HEK293 (cell line): ENCODE results near the gene MVK.

Source experiments
- CTCF ChIA-PET: fragments of 350-600 bp; formaldehyde crosslinking; extraction: SDS; loops from one replicate; lab custom pipeline; 2021; ENCODE audit warnings: antibody characterized with exemption; lab: Yijun Ruan, JAX
- POLR2A ChIA-PET: fragments of 300-600 bp; formaldehyde crosslinking; extraction: SDS; loops from one replicate; lab custom pipeline; 2020; ENCODE audit warnings: antibody characterized with exemption, inconsistent platforms; lab: Yijun Ruan, JAX
- H3K27ac ChIP-seq: fragments of 200-500 bp; sonication (Bioruptor generic); 2 replicates; pipeline ENCODE4 v1.5.1; 2014; ENCODE audit warnings: low read depth, low read length, control low read depth, inconsistent platforms; ENCODE audit errors: extremely low read depth
- H3K36me3 ChIP-seq, 2 experiments: fragments of 200-500 bp in 1 of 2; sonication (Bioruptor generic) in 1 of 2; 1 replicate in 1 of 2; 2 replicates in 1 of 2; pipeline ENCODE4 v1.5.1; 2014 to 2017; ENCODE audit warnings: inconsistent platforms in 2 of 2, low read length in 2 of 2; ENCODE audit not compliant: control insufficient read depth in 2 of 2, insufficient read depth in 1 of 2
- H3K4me1 ChIP-seq: fragments of 200-500 bp; sonication (Bioruptor generic); 2 replicates; pipeline ENCODE4 v1.5.1; 2014; ENCODE audit warnings: mild to moderate bottlenecking, low read length, inconsistent platforms; ENCODE audit not compliant: control insufficient read depth, insufficient read depth
- H3K4me3 ChIP-seq: 2 replicates; pipeline ENCODE4 v1.5.1; 2011; ENCODE audit warnings: low read depth, mild to moderate bottlenecking, control low read depth, low read length, moderate library complexity
- H3K9me3 ChIP-seq: fragments of 200-500 bp; sonication (Bioruptor generic); 2 replicates; pipeline ENCODE4 v1.5.1; 2014; ENCODE audit warnings: low read depth, low read length, inconsistent platforms; ENCODE audit not compliant: control insufficient read depth, insufficient read depth
- EGR2 ChIP-seq: fragments of 450-650 bp; formaldehyde crosslinking; IDR thresholded peaks from 2 replicates; pipeline ENCODE4 v1.5.1; 2016; ENCODE audit warnings: low read depth, missing biosample characterization, missing genetic modification characterization
- HOXD13 ChIP-seq: sonication (generic); formaldehyde crosslinking; IDR thresholded peaks from 2 replicates; pipeline ENCODE4 v1.8.0; 2022; ENCODE audit warnings: missing genetic modification reagents, borderline replicate concordance
- SETDB1 ChIP-seq: IDR thresholded peaks from one replicate; pipeline ENCODE4 v1.6.1; 2017; ENCODE audit warnings: mild to moderate bottlenecking, low read length, moderate library complexity, mixed read lengths; ENCODE audit not compliant: insufficient read length
- YY1 ChIP-seq: fragments of 450-650 bp; formaldehyde crosslinking; IDR thresholded peaks from 2 replicates; pipeline ENCODE4 v1.5.1; 2018; ENCODE audit warnings: missing biosample characterization, missing genetic modification characterization
- ZBTB1 ChIP-seq: fragments of 450-650 bp; formaldehyde crosslinking; IDR thresholded peaks from 2 replicates; pipeline ENCODE4 v1.5.1; 2016; ENCODE audit warnings: missing biosample characterization, missing genetic modification characterization
- ZIC2 ChIP-seq: fragments of 450-650 bp; formaldehyde crosslinking; IDR thresholded peaks from 2 replicates; pipeline ENCODE4 v1.5.1; 2016; ENCODE audit warnings: missing biosample characterization, missing genetic modification characterization
- ZNF335 ChIP-seq: fragments of 450-650 bp; formaldehyde crosslinking; conservative IDR thresholded peaks from 2 replicates; pipeline ENCODE4 v1.5.1; 2016; ENCODE audit warnings: missing biosample characterization, missing genetic modification characterization
- ZNF473 ChIP-seq: fragments of 450-650 bp; formaldehyde crosslinking; IDR thresholded peaks from 2 replicates; pipeline ENCODE4 v1.5.1; 2017; ENCODE audit warnings: missing biosample characterization, missing genetic modification characterization
- ZNF560 ChIP-seq: fragments of 450-650 bp; formaldehyde crosslinking; IDR thresholded peaks from 2 replicates; pipeline ENCODE4 v1.5.1; 2017; ENCODE audit warnings: missing biosample characterization, missing genetic modification characterization, borderline replicate concordance
- ZNF654 ChIP-seq: fragments of 450-650 bp; formaldehyde crosslinking; IDR thresholded peaks from 2 replicates; pipeline ENCODE4 v1.5.1; 2016; ENCODE audit warnings: low read depth, missing biosample characterization, missing genetic modification characterization
- TF ChIP-seq, protein P1 (sequence below): fragments of 450-650 bp; formaldehyde crosslinking; IDR thresholded peaks from 2 replicates; pipeline ENCODE4 v1.5.1; 2016; ENCODE audit warnings: missing biosample characterization, missing genetic modification characterization
- TF ChIP-seq, protein P2 (sequence below): fragments of 450-650 bp; formaldehyde crosslinking; IDR thresholded peaks from 2 replicates; pipeline ENCODE4 v1.5.1; 2016; ENCODE audit warnings: missing biosample characterization, missing genetic modification characterization
- TF ChIP-seq, protein P3 (sequence below): fragments of 450-650 bp; formaldehyde crosslinking; conservative IDR thresholded peaks from 2 replicates; pipeline ENCODE4 v1.5.1; 2016; ENCODE audit warnings: low read depth, missing biosample characterization, missing genetic modification characterization

Gene MVK

DNA sequence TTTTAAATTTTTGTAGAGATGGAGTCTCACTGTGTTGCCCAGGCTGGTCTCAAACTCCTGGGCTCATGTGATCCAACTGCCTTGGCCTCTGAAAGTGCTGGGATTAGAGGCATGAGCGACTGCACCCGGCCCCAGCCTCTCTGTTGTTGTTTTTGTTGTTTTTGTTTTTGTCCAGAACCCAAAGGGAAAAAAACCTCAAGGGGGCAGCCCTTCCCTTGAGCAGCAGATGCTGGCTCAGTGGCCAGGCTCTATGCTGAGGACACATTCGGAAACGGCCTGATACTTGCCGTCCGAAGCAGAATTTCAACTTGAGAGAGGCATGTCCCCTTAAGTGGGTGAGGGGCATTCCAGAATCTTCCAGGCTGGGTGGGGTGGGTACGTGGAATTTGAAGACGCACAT is 6.7 kb downstream of the MVK start:
- no peaks in the 10 kb centered on the region for H3K4me1 ChIP-seq
- POLR2A ChIA-PET: no interaction called here
- H3K9me3 ChIP-seq: no peaks in the 10 kb centered on the region
- CTCF ChIA-PET: interaction anchor here (2.2 kb wide), 1 partner anchor 17 kb away, joined by 5 read pairs; no protein-coding TSS in a partner anchor
- no peak for TF ChIP-seq ZNF560
- no peak overlapping the region for H3K4me3 ChIP-seq
- no peak overlapping the region for H3K27ac ChIP-seq
- H3K36me3 ChIP-seq: peaks cover 4 to 64% of the 10 kb centered on the region in 2 experiments

DNA sequence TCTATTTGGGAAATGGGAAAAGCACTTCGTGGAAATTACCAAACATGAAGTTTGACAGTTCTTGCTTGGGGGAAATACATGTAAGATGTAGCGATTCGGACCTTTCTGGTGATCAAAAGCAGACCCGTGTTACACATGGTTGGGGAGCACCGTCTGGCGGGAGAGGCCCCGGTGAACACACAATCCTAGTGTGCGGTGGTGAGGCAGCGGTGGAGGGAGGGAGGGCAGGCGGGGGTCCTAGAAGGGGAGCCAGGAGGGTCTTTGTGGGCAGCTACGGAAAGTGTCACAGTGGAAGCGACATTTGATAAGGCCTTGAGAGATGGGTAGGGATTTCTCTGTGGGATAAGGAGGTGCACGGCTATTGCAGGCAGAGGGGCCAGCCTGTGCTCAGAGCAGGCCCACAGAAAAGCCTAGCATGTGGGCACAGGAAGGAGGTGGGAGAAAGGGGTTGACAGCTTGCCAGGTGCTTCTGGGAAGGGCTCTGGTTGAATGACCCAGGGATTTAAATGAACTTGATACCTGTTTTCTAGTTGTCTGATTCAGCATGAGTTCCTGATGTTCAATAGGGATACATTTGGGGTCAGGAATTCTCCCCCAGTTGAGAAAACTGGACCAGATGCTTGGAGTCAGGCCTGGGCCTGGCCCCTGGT is 7.2 kb downstream of the MVK start:
- H3K27ac ChIP-seq: no peak overlapping the region
- TF ChIP-seq YY1 (tag by site-specific recombination) (no peak), ZBTB1 (tag by site-specific recombination) (no peak), HOXD13 (no peak), ZNF473 (no peak), EGR2 (tag by site-specific recombination) (no peak), ZNF654 (no peak)
- TF ChIP-seq, protein P1, sequence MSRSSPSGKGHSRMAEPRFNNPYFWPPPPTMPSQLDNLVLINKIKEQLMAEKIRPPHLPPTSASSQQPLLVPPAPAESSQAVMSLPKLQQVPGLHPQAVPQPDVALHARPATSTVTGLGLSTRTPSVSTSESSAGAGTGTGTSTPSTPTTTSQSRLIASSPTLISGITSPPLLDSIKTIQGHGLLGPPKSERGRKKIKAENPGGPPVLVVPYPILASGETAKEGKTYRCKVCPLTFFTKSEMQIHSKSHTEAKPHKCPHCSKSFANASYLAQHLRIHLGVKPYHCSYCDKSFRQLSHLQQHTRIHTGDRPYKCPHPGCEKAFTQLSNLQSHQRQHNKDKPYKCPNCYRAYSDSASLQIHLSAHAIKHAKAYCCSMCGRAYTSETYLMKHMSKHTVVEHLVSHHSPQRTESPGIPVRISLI (tag by site-specific recombination): no peak
- TF ChIP-seq, protein P2, sequence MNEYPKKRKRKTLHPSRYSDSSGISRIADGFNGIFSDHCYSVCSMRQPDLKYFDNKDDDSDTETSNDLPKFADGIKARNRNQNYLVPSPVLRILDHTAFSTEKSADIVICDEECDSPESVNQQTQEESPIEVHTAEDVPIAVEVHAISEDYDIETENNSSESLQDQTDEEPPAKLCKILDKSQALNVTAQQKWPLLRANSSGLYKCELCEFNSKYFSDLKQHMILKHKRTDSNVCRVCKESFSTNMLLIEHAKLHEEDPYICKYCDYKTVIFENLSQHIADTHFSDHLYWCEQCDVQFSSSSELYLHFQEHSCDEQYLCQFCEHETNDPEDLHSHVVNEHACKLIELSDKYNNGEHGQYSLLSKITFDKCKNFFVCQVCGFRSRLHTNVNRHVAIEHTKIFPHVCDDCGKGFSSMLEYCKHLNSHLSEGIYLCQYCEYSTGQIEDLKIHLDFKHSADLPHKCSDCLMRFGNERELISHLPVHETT (tag by site-specific recombination): no peak
- TF ChIP-seq, protein P3, sequence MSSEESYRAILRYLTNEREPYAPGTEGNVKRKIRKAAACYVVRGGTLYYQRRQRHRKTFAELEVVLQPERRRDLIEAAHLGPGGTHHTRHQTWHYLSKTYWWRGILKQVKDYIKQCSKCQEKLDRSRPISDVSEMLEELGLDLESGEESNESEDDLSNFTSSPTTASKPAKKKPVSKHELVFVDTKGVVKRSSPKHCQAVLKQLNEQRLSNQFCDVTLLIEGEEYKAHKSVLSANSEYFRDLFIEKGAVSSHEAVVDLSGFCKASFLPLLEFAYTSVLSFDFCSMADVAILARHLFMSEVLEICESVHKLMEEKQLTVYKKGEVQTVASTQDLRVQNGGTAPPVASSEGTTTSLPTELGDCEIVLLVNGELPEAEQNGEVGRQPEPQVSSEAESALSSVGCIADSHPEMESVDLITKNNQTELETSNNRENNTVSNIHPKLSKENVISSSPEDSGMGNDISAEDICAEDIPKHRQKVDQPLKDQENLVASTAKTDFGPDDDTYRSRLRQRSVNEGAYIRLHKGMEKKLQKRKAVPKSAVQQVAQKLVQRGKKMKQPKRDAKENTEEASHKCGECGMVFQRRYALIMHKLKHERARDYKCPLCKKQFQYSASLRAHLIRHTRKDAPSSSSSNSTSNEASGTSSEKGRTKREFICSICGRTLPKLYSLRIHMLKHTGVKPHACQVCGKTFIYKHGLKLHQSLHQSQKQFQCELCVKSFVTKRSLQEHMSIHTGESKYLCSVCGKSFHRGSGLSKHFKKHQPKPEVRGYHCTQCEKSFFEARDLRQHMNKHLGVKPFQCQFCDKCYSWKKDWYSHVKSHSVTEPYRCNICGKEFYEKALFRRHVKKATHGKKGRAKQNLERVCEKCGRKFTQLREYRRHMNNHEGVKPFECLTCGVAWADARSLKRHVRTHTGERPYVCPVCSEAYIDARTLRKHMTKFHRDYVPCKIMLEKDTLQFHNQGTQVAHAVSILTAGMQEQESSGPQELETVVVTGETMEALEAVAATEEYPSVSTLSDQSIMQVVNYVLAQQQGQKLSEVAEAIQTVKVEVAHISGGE (tag by site-specific recombination): no peak
- H3K36me3 ChIP-seq: peaks cover 4 to 59% of the 10 kb centered on the region in 2 experiments
- H3K9me3 ChIP-seq: no peaks in the 10 kb centered on the region
- ChIA-PET POLR2A (no interaction called here), CTCF (interaction anchor here (2.2 kb wide), 1 partner anchor 17 kb away, joined by 5 read pairs; no protein-coding TSS in a partner anchor)
- no peaks in the 10 kb centered on the region for H3K4me1 ChIP-seq
- H3K4me3 ChIP-seq: no peak overlapping the region

DNA sequence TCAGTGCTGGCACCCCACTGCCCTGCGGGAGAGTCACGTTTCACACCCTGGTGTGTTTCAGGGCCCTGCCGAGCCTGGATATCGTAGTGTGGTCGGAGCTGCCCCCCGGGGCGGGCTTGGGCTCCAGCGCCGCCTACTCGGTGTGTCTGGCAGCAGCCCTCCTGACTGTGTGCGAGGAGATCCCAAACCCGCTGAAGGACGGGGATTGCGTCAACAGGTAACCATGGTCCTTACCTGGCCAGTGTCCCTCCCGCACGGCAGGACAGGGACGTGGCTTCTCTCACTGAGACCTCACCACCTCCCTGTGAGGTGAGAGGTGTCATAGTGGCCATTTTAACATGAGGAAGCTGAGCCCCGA is 7.7 kb downstream of the MVK start:
- TF ChIP-seq ZIC2 (peak; percentile 75), ZNF335 (no peak), SETDB1 (no peak)
- ChIA-PET CTCF (interaction anchor here (2.2 kb wide), 1 partner anchor 16 kb away, joined by 5 read pairs; no protein-coding TSS in a partner anchor), POLR2A (no interaction called here)
- no peaks in the 10 kb centered on the region for H3K4me1 ChIP-seq
- no peaks in the 10 kb centered on the region for H3K9me3 ChIP-seq
- H3K27ac ChIP-seq: no peak overlapping the region
- H3K36me3 ChIP-seq: peaks cover 4 to 54% of the 10 kb centered on the region in 2 experiments
- no peak overlapping the region for H3K4me3 ChIP-seq
